ENCODE results near the gene MATN1.

GRCh38 chr1:30758785-30759380, 35.5 kb upstream of the MATN1 start:
- TF ChIP-seq CTCF (IDR thresholded peaks at IDR 0.05), result no peak
- no peak for TF ChIP-seq POLR2A (IDR thresholded peaks at IDR 0.05)

Data from uterus (tissue), 2 donors.